ENCODE measurements around the gene CDH5.

- no peak for TF ChIP-seq CTCF (conservative IDR thresholded peaks at IDR 0.05; ENCODE audit: low read depth, low read length)
- TF ChIP-seq EZH2 (IDR thresholded peaks at IDR 0.05; ENCODE audit: borderline replicate concordance, low read depth, low read length, poor library complexity, severe bottlenecking), result no peak
Observed at GRCh38 chr16:66388350-66389139, 22.1 kb downstream of the CDH5 start.

All from A673 (cell line).